ENCODE results near the gene KRTAP13-2. TPM values are rescaled to one million over a fixed set of nuclear protein-coding genes. Genes with fewer than 3 reads are reported as not detected.

Gene KRTAP13-2
- total and polyA plus RNA-seq, 2 of the 8 experiments (the other 6 are each of a cell fraction or from before 2014, with no cell fraction given) = not detected

GRCh38 chr21:30326390-30326789 lies 45.7 kb downstream of the KRTAP13-2 start:
- Histone ChIP-seq H4K5ac (ENCODE audit: insufficient read length, low read depth, low read length) (no peak overlapping the region), H2BK20ac (ENCODE audit: low read length) (no peak overlapping the region), H3K36me3 (ENCODE audit: control insufficient read depth in 2 of 4, insufficient read depth in 4 of 4, low read length in 3 of 4) (no peaks in the 10 kb centered on the region), H3K4ac (replicated peaks; ENCODE audit: insufficient read length, low read depth, low read length) (no peak overlapping the region), H3K9me3 (ENCODE audit: insufficient read depth in 2 of 2, low read depth in 1 of 2, low read length in 1 of 2) (peaks cover 0 to 4% of the 10 kb centered on the region in 2 experiments; a peak in 1 of 4 replicates), H4K8ac (ENCODE audit: extremely low read depth, insufficient read depth, low read length) (no peak overlapping the region), H3K79me2 (ENCODE audit: control insufficient read depth in 1 of 2, insufficient read depth in 2 of 2, low read length in 2 of 2) (no peaks in the 10 kb centered on the region), H3K9ac (replicated peaks in 1 of 4; ENCODE audit: extremely low read depth in 1 of 4, low read depth in 3 of 4, low read length in 3 of 4) (no peak overlapping the region), H3K27ac (ENCODE audit: low read depth, low read length) (no peak overlapping the region), H3K18ac (ENCODE audit: extremely low read depth, low read length) (no peak overlapping the region), H4K91ac (replicated peaks; ENCODE audit: insufficient read length, low read length) (no peak overlapping the region), H4K20me1 (replicated peaks in 1 of 2; ENCODE audit: control insufficient read depth in 1 of 2, insufficient read depth in 2 of 2, low read length in 2 of 2) (no peaks in the 10 kb centered on the region), H3K23me2 (ENCODE audit: low read depth, low read length) (no peaks in the 10 kb centered on the region), H2AK5ac (ENCODE audit: low read depth, low read length) (no peak overlapping the region), H3K23ac (ENCODE audit: insufficient read length) (no peak overlapping the region), H2BK5ac (ENCODE audit: low read depth, low read length) (no peak overlapping the region), H2BK12ac (ENCODE audit: low read depth, low read length) (no peak overlapping the region), H3K14ac (ENCODE audit: insufficient read length) (no peak overlapping the region), H3K79me1 (ENCODE audit: low read depth, low read length) (no peaks in the 10 kb centered on the region), H3K4me1 (replicated peaks in 1 of 4; ENCODE audit: control insufficient read depth in 3 of 4, insufficient read depth in 4 of 4, low read length in 3 of 4) (no peaks in the 10 kb centered on the region), H3K4me3 (ENCODE audit: extremely low read depth in 1 of 4, insufficient read depth in 2 of 4, low read depth in 3 of 4, low read length in 4 of 4) (no peak overlapping the region), H3K27me3 (replicated peaks in 1 of 4; ENCODE audit: control insufficient read depth in 3 of 4, extremely low read depth in 1 of 4, insufficient read depth in 3 of 4, low read length in 3 of 4) (no peaks in the 10 kb centered on the region), H2AFZ (ENCODE audit: low read length) (no peak overlapping the region), H3K4me2 (ENCODE audit: insufficient read depth in 1 of 2, low read depth in 2 of 2, low read length in 2 of 2) (no peak overlapping the region), H3K56ac (replicated peaks; ENCODE audit: insufficient read length, low read depth, low read length) (no peak overlapping the region), H2BK15ac (ENCODE audit: low read length) (no peak overlapping the region), H2BK120ac (replicated peaks; ENCODE audit: low read depth, low read length) (no peak overlapping the region)
- DNase-seq (ENCODE audit: low read depth in 1 of 2, low spot score in 2 of 2) (no peak), FAIRE-seq (no peak)
- ChIA-PET CTCF (ENCODE audit: partially characterized antibody) (no interaction called here), POLR2A (ENCODE audit: partially characterized antibody) (no interaction called here)
- TF ChIP-seq FOSL1 (IDR thresholded peaks at IDR 0.05; ENCODE audit: insufficient read depth, low read depth, low read length) (no peak), TBP (IDR thresholded peaks at IDR 0.05; ENCODE audit: low read depth, low read length) (no peak), E2F6 (IDR thresholded peaks at IDR 0.05) (no peak), NRF1 (IDR thresholded peaks at IDR 0.05; ENCODE audit: low read depth, low read length) (no peak), PHF8 (conservative IDR thresholded peaks at IDR 0.05; ENCODE audit: low read depth, low read length) (no peak), BRCA1 (IDR thresholded peaks at IDR 0.05; ENCODE audit: low read depth, low read length) (no peak), GTF2F1 (IDR thresholded peaks at IDR 0.05; ENCODE audit: borderline replicate concordance, low read depth, low read length) (no peak), RAD21 (IDR thresholded peaks at IDR 0.05 in 1 of 2, conservative IDR thresholded peaks at IDR 0.05 in 1 of 2; ENCODE audit: low read depth in 2 of 2, low read length in 2 of 2) (no peak), ATF2 (IDR thresholded peaks at IDR 0.05; ENCODE audit: low read length) (no peak), HDAC6 (IDR thresholded peaks at IDR 0.05; ENCODE audit: low read depth, low read length) (no peak), BCL11A (IDR thresholded peaks at IDR 0.05; ENCODE audit: low read depth in 2 of 2, low read length in 2 of 2) (no peak), BACH1 (IDR thresholded peaks at IDR 0.05; ENCODE audit: low read length) (no peak), YY1 (IDR thresholded peaks at IDR 0.05; ENCODE audit: low read depth, low read length) (no peak), KDM5A (IDR thresholded peaks at IDR 0.05; ENCODE audit: low read length) (no peak)

Measured in H1 (cell line).